Liver (tissue), 3 donors: Measurements from ENCODE around the gene CCDC12.

Source experiments
- TAF1 ChIP-seq: conservative IDR thresholded peaks from 2 replicates; pipeline ENCODE4 v1.6.1; 2016; ENCODE audit warnings: antibody characterized with exemption, mild to moderate bottlenecking
- TF ChIP-seq, protein P1 (sequence below): fragments of 150-350 bp; IDR thresholded peaks from 2 replicates; pipeline ENCODE4 v1.5.1; 2017; ENCODE audit warnings: improper control_type of control experiment, low read depth, low read length; ENCODE audit not compliant: missing input control
- TF ChIP-seq, protein P2 (sequence below): IDR thresholded peaks from 2 replicates; pipeline ENCODE4 v1.6.1; 2016; ENCODE audit warnings: antibody characterized with exemption
- donor health status: healthy.
- donor health status: healthy.

DNA sequence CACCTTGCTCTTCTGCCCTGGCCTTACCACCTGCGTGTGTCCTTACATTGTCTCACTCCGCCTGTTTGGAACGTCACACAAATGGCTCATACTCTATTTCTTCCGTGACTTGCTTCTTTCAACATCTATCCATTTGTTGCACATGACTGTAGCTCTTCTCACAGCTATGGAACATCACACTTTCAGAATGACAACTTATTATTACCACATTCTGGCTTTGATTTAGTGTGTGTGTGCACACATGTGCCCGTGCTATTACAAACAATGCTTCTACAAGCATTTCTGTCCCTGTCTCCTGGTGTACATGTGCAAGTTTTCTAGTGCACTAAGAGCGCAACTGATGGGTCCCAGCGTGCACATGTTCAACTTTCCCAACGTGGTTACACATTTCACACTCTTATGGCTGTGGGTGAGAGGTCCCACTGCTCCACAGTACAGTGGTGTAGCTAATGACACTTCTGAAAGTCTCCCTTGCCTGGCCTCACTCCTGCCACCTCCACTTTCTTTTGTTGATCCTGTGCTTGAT lies 61.2 kb downstream of the CCDC12 start:
- TF ChIP-seq, protein P1, sequence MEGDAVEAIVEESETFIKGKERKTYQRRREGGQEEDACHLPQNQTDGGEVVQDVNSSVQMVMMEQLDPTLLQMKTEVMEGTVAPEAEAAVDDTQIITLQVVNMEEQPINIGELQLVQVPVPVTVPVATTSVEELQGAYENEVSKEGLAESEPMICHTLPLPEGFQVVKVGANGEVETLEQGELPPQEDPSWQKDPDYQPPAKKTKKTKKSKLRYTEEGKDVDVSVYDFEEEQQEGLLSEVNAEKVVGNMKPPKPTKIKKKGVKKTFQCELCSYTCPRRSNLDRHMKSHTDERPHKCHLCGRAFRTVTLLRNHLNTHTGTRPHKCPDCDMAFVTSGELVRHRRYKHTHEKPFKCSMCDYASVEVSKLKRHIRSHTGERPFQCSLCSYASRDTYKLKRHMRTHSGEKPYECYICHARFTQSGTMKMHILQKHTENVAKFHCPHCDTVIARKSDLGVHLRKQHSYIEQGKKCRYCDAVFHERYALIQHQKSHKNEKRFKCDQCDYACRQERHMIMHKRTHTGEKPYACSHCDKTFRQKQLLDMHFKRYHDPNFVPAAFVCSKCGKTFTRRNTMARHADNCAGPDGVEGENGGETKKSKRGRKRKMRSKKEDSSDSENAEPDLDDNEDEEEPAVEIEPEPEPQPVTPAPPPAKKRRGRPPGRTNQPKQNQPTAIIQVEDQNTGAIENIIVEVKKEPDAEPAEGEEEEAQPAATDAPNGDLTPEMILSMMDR, result no peak
- TF ChIP-seq, protein P2, sequence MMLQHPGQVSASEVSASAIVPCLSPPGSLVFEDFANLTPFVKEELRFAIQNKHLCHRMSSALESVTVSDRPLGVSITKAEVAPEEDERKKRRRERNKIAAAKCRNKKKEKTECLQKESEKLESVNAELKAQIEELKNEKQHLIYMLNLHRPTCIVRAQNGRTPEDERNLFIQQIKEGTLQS, result no peak
- no peak for TF ChIP-seq TAF1
